Measurements from ENCODE around the gene EXOSC10.

Gene EXOSC10

DNA sequence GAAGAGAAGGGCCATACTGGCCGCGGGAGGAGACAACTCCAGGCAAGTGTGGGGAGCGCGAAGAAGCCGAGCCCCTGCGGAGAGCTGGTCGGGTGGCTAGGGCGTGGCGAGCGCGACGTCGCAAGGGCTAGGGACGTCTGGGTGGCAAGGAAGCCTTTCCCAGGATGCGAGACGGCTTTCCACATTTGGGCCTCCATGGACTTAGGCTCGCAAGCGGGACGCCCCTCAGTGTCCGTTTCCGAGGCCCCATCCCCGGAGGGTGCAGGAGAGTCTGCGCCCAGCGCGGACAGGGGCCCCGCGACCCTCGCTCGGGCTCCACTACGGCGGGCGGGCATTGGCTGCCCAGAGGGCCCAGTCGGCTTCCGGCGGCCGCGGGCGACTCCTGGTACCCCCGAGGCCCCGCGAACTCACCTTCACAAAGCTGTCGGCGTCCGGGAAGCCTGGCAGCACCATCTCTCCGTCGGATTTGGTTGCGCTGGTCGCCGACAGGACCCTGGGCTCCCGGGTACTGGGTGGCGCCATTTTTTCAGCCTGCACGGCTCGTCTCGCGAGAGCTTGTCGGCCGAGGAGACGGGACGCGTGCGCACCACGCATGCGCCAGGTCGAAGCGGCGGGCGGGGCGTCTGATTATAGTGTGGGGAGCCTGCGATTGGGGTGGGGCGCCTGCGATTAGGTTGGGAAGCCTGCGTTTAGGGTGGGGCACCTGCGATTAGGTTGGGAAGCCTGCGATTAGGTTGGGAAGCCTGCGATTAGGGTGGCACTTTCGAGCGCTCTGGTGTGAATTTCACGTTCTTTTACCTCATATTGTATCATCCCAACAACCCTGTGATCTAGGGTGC lies at the start of gene EXOSC10:
Gene EXOSC10 (minus strand): TSS at position 560 of the 839 bp plus-strand sequence. CDS start 38 bp downstream, at position 522.
- DNase-seq (ENCODE audit: low spot score), result peak; percentile 98
- TF ChIP-seq, protein P1, sequence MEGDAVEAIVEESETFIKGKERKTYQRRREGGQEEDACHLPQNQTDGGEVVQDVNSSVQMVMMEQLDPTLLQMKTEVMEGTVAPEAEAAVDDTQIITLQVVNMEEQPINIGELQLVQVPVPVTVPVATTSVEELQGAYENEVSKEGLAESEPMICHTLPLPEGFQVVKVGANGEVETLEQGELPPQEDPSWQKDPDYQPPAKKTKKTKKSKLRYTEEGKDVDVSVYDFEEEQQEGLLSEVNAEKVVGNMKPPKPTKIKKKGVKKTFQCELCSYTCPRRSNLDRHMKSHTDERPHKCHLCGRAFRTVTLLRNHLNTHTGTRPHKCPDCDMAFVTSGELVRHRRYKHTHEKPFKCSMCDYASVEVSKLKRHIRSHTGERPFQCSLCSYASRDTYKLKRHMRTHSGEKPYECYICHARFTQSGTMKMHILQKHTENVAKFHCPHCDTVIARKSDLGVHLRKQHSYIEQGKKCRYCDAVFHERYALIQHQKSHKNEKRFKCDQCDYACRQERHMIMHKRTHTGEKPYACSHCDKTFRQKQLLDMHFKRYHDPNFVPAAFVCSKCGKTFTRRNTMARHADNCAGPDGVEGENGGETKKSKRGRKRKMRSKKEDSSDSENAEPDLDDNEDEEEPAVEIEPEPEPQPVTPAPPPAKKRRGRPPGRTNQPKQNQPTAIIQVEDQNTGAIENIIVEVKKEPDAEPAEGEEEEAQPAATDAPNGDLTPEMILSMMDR (IDR thresholded peaks at IDR 0.05; ENCODE audit: extremely low read depth, missing control alignments), result no peak

GRCh38 chr1:11147197-11147770 lies 47.6 kb upstream of the EXOSC10 start:
- no peak for DNase-seq (ENCODE audit: low spot score)

DNA sequence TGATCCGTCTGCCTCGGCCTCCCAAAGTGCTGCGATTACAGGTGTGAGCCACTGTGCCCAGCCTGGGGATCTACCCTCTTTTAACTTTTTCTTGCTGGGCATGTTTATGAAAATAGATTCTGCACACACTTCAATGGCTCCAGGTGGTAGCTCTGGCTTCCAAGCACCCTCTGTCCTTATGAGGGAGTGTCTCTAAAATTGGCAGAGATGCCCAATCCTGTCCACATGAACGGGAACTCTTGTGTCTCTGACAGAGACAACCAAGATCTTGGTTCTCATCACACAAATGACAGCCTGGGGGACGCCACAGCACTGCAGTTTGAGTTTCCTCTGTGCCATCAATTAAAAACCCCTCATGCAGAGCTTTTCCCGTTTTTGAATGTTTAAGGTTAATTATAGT lies 46.1 kb upstream of the EXOSC10 start:
- TF ChIP-seq, protein P1 (IDR thresholded peaks at IDR 0.05; ENCODE audit: extremely low read depth, missing control alignments), result no peak
- DNase-seq (ENCODE audit: low spot score), result no peak

More at GRCh38 chr1:11147197-11147770, 47.6 kb upstream of the EXOSC10 start:
- TF ChIP-seq, protein P1 (IDR thresholded peaks at IDR 0.05; ENCODE audit: extremely low read depth, missing control alignments), result no peak

DNA sequence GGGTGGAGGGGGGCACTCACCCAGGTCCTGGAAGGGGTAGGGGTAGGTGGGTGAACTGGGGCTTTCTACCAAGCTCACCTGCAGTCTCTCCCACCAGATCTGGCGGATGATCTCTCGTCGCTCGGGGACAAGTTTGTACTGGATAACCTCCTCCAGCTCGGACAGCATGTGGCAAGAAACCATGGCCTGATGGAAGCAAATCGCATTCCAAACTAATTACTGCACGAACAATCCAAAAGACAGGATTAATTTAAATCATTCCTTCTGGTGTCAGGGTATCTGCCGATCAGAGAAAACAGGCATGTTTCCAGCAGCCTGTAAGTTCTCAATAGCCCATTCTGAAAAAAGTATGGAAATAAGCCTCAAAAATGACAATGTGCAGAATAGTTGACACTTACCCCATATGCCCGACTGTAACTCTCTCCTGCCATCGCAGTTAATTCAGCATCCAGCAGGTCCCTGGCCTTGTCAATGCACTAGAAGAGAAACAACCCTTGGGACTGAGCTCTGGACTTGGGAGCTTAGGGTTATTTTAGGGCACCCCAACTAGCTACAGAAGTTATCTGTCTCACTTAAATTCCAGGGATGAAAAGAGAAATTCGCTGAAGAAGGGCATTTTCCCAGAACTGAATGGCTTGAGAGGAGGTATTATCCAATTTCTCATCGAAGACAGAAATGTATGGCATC lies 45.0 kb upstream of the EXOSC10 start:
- TF ChIP-seq, protein P1 (IDR thresholded peaks at IDR 0.05; ENCODE audit: extremely low read depth, missing control alignments), result no peak
- no peak for DNase-seq (ENCODE audit: low spot score)

GRCh38 chr1:11143907-11144306 lies 44.2 kb upstream of the EXOSC10 start:
- DNase-seq (ENCODE audit: low spot score), result no peak
- TF ChIP-seq, protein P1 (IDR thresholded peaks at IDR 0.05; ENCODE audit: extremely low read depth, missing control alignments), result no peak

GRCh38 chr1:11143401-11143800 lies 43.7 kb upstream of the EXOSC10 start:
- TF ChIP-seq, protein P1 (IDR thresholded peaks at IDR 0.05; ENCODE audit: extremely low read depth, missing control alignments), result no peak
- DNase-seq (ENCODE audit: low spot score), result no peak

Data from GM20000 (cell line).